Chondrocyte (in vitro differentiated cells): ENCODE results near the gene CTNNBIP1. TPM values are rescaled to one million over a fixed set of nuclear protein-coding genes. Genes with fewer than 3 reads are reported as not detected.
A peak's percentile ranks its signal among the peaks of the same experiment; 100 is the strongest.
"Not testable (repeated sequence)": the region's sequence is repeated elsewhere in the genome, so short reads cannot be mapped to it uniquely, and the experiment has no call there.

Experiments
- DNase-seq: peaks from one replicate; pipeline ENCODE4 v3.0.0; 2021; ENCODE audit warnings: mixed read lengths, low spot score
- H3K27ac Mint-ChIP-seq: one replicate; pipeline ENCODE4 v1.8.0; 2021; ENCODE audit warnings: mild to moderate bottlenecking, moderate library complexity, mixed read lengths; ENCODE audit not compliant: unreplicated experiment
- H3K27me3 Mint-ChIP-seq: 2 replicates; pipeline ENCODE4 v1.8.0; 2021; ENCODE audit warnings: low read depth, mixed read lengths
- H3K36me3 Mint-ChIP-seq: 2 replicates; pipeline ENCODE4 v1.8.0; 2021; ENCODE audit warnings: low read depth, mixed read lengths
- H3K4me1 Mint-ChIP-seq: 2 replicates; pipeline ENCODE4 v1.8.0; 2021; ENCODE audit warnings: low read depth, mild to moderate bottlenecking, mixed read lengths
- H3K4me3 Mint-ChIP-seq: one replicate; pipeline ENCODE4 v1.8.0; 2021; ENCODE audit warnings: mild to moderate bottlenecking, moderate library complexity, mixed read lengths; ENCODE audit not compliant: unreplicated experiment
- H3K9me3 Mint-ChIP-seq: 2 replicates; pipeline ENCODE4 v1.8.0; 2021; ENCODE audit warnings: low read depth, mixed read lengths
- CTCF ChIP-seq: fragments of 200-600 bp; sonication (generic); IDR thresholded peaks from 2 replicates; pipeline ENCODE4 v1.5.0; 2021; ENCODE audit warnings: antibody characterized with exemption, mild to moderate bottlenecking, moderate library complexity
- total RNA-seq: library from RNA; stranded (reverse); gene quantifications from 3 replicates; pipeline ENCODE4 v1.2.1, GENCODE V29; 2021

The CTNNBIP1 gene
- total RNA-seq, 1 donor from 2014 or later, result 26.2 TPM

DNA sequence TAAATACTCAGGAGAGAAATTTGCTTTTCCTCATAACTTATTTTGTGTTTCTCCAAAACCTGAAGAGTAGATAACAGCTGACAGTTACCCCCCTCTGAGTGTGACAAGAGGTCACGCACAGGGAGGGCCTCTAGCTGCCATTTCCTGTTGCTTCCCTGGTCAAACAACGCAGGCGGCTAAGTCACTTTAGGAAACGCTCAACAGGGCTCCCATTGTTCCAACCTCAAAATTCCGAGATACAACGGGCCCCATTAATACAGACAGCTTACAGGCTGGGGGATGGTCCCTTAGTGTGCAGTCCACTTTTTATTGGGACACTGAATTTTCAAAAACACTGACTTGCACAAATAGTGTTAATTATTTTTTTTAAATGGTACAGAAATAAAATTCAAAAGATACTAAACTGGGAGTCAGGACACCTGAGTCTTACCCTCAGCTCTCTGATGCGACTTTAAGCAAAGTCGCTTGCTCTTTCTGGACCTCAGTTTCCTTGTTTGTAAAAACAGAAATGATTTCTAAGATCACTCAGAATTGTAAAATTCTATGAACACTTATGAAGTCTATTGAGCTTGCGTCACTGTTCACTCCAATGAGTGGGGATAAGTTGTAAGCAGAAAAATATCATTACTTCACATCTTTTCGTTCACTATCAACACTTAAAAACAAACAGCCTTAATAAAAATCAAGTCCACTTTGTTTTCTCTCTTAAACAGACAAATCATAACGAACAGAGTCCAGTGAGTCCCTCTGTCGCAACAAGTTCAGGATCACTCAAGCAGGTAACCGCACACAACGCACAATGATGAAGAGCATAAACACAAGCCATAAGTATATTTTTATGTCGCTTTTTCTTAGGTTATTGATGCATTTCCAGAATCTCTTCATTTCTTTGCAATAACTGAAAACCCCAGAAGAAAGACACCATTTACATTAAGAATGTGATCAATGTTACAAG lies 19.6 kb upstream of the CTNNBIP1 start:
- Mint-ChIP-seq H3K27me3 (no peaks in the 10 kb centered on the region), H3K4me1 (no peaks in the 10 kb centered on the region), H3K9me3 (no peaks in the 10 kb centered on the region), H3K27ac (no peak overlapping the region), H3K36me3 (peaks cover 10% of the 10 kb centered on the region), H3K4me3 (no peak overlapping the region)
- TF ChIP-seq CTCF, result no peak
- DNase-seq, result peak; percentile 12

DNA sequence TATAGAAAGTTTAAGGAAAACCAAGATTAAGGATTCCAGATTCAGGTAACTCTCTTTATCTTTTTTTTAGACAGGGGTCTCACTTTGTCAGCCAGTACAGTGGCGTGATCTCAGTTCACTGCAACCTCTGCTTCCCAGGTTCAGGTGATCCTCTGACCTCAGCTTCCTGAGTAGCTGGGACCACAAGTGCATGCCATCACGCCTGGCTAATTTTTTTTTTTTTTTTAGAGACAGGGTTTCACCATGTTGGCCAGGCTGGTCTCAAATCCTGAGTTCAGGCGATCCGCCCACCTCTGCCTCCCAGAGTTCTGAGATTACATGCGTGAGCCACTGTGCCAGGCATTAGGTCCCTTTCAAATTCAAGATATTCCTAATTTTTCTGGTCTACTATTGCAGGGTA lies 17.2 kb upstream of the CTNNBIP1 start:
- Mint-ChIP-seq H3K36me3 (peaks cover 4% of the 10 kb centered on the region), H3K4me1 (no peaks in the 10 kb centered on the region), H3K27me3 (no peaks in the 10 kb centered on the region), H3K4me3 (no peak overlapping the region), H3K27ac (no peak overlapping the region), H3K9me3 (no peaks in the 10 kb centered on the region)
- no peak for TF ChIP-seq CTCF
- no peak for DNase-seq

- H3K4me3 Mint-ChIP-seq, result no peak overlapping the region
- no peaks in the 10 kb centered on the region for H3K36me3 Mint-ChIP-seq
- H3K4me1 Mint-ChIP-seq, result no peaks in the 10 kb centered on the region
- H3K27ac Mint-ChIP-seq, result no peak overlapping the region
- peaks cover 2% of the 10 kb centered on the region for H3K9me3 Mint-ChIP-seq
- no peak for TF ChIP-seq CTCF
- H3K27me3 Mint-ChIP-seq, result no peaks in the 10 kb centered on the region
- no peak for DNase-seq
Observed at GRCh38 chr1:9922342-9922741, 12.3 kb upstream of the CTNNBIP1 start.

GRCh38 chr1:9920606-9921005 lies 10.5 kb upstream of the CTNNBIP1 start:
- Mint-ChIP-seq H3K4me1 (no peaks in the 10 kb centered on the region), H3K4me3 (no peak overlapping the region), H3K9me3 (peaks cover 2% of the 10 kb centered on the region), H3K36me3 (no peaks in the 10 kb centered on the region), H3K27me3 (no peaks in the 10 kb centered on the region), H3K27ac (no peak overlapping the region)
- TF ChIP-seq CTCF, result no peak
- DNase-seq, result no peak

GRCh38 chr1:9917901-9918300 lies 7.8 kb upstream of the CTNNBIP1 start:
- Mint-ChIP-seq H3K4me3 (no peak overlapping the region), H3K36me3 (no peaks in the 10 kb centered on the region), H3K9me3 (peaks cover 2% of the 10 kb centered on the region), H3K27ac (no peak overlapping the region), H3K27me3 (no peaks in the 10 kb centered on the region), H3K4me1 (no peaks in the 10 kb centered on the region)
- TF ChIP-seq CTCF, result no peak
- no peak for DNase-seq

DNA sequence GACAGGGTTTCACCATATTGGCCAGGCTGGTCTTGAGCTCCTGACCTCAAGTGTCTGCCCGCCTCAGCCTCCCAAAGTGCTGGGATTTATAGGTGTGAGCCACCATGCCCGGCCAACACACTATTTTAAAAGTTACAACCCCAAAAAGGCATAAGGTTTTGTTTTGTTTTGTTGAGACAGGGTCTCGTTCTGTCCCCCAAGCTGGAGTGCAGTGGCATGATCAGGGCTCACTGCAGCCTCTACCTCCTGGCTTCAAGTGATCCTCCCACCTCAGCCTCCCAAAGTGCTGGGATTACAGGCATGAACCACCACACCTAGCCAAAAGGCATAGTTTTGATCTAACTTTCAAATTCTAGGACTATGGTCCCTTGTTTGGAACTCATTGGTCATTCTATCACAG lies 7.4 kb upstream of the CTNNBIP1 start:
- not testable (repeated sequence) for H3K27ac Mint-ChIP-seq, H3K4me3 Mint-ChIP-seq, H3K4me1 Mint-ChIP-seq, H3K9me3 Mint-ChIP-seq, DNase-seq, H3K27me3 Mint-ChIP-seq, H3K36me3 Mint-ChIP-seq
